ENCODE results near the gene ZNF649.
"Not testable (repeated sequence)": the region's sequence is repeated elsewhere in the genome, so short reads cannot be mapped to it uniquely, and the experiment has no call there.

The ZNF649 gene

GRCh38 chr19:51919606-51920005, 14.8 kb upstream of the ZNF649 start:
- no peak for DNase-seq
- TF ChIP-seq CTCF (IDR thresholded peaks at IDR 0.05; ENCODE audit: low read depth, low read length, missing control alignments) = no peak
- in situ Hi-C loops (cut with HindIII; ENCODE audit: low pct_ligation_motif_present, low sequenced_read_pairs) = no loop called here

GRCh38 chr19:51916167-51916566, 11.3 kb upstream of the ZNF649 start:
- in situ Hi-C loops (cut with HindIII; ENCODE audit: low pct_ligation_motif_present, low sequenced_read_pairs) = no loop called here

More at GRCh38 chr19:51919606-51920005, 14.8 kb upstream of the ZNF649 start:
- no peaks in the 10 kb centered on the region for H3K36me3 ChIP-seq (replicated peaks)
- H3K27me3 ChIP-seq (replicated peaks) = no peaks in the 10 kb centered on the region
- H3K4me3 ChIP-seq (ENCODE audit: low read depth, low read length) = no peak overlapping the region
- no peak overlapping the region for H3K27ac ChIP-seq

GRCh38 chr19:51915324-51915867, 10.6 kb upstream of the ZNF649 start:
- DNase-seq = no peak
- in situ Hi-C loops (cut with HindIII; ENCODE audit: low pct_ligation_motif_present, low sequenced_read_pairs) = no loop called here
- no peak for TF ChIP-seq CTCF (IDR thresholded peaks at IDR 0.05; ENCODE audit: low read depth, low read length, missing control alignments)
- Histone ChIP-seq H3K27me3 (replicated peaks) (no peaks in the 10 kb centered on the region), H3K27ac (no peak overlapping the region), H3K4me3 (ENCODE audit: low read depth, low read length) (no peak overlapping the region), H3K36me3 (replicated peaks) (no peaks in the 10 kb centered on the region)

More at GRCh38 chr19:51916167-51916566, 11.3 kb upstream of the ZNF649 start:
- DNase-seq = no peak
- H3K4me3 ChIP-seq (ENCODE audit: low read depth, low read length) = no peak overlapping the region
- no peaks in the 10 kb centered on the region for H3K27me3 ChIP-seq (replicated peaks)
- no peak for TF ChIP-seq CTCF (IDR thresholded peaks at IDR 0.05; ENCODE audit: low read depth, low read length, missing control alignments)
- no peak overlapping the region for H3K27ac ChIP-seq
- H3K36me3 ChIP-seq (replicated peaks) = no peaks in the 10 kb centered on the region

GRCh38 chr19:51907981-51908380, 3.2 kb upstream of the ZNF649 start:
- H3K36me3 ChIP-seq (replicated peaks); DNase-seq; in situ Hi-C loops (cut with HindIII; ENCODE audit: low pct_ligation_motif_present, low sequenced_read_pairs); H3K27ac ChIP-seq; H3K4me3 ChIP-seq (ENCODE audit: low read depth, low read length); H3K27me3 ChIP-seq (replicated peaks): not testable (repeated sequence)

- in situ Hi-C loops (cut with HindIII; ENCODE audit: low pct_ligation_motif_present, low sequenced_read_pairs); H3K4me3 ChIP-seq (ENCODE audit: low read depth, low read length); H3K36me3 ChIP-seq (replicated peaks); H3K27me3 ChIP-seq (replicated peaks); H3K27ac ChIP-seq; DNase-seq: not testable (repeated sequence)
Measured at GRCh38 chr19:51906108-51906507, 1.3 kb upstream of the ZNF649 start.

GRCh38 chr19:51905639-51906038, 822 bp upstream of the ZNF649 start:
- H3K27ac ChIP-seq; in situ Hi-C loops (cut with HindIII; ENCODE audit: low pct_ligation_motif_present, low sequenced_read_pairs); H3K4me3 ChIP-seq (ENCODE audit: low read depth, low read length); H3K27me3 ChIP-seq (replicated peaks); DNase-seq; H3K36me3 ChIP-seq (replicated peaks): not testable (repeated sequence)

GRCh38 chr19:51905206-51905605, 389 bp upstream of the ZNF649 start:
- Histone ChIP-seq H3K27me3 (replicated peaks) (no peaks in the 10 kb centered on the region), H3K4me3 (ENCODE audit: low read depth, low read length) (no peak overlapping the region), H3K27ac (no peak overlapping the region), H3K36me3 (replicated peaks) (no peaks in the 10 kb centered on the region)
- no peak for TF ChIP-seq CTCF (IDR thresholded peaks at IDR 0.05; ENCODE audit: low read depth, low read length, missing control alignments)
- in situ Hi-C loops (cut with HindIII; ENCODE audit: low pct_ligation_motif_present, low sequenced_read_pairs) = no loop called here
- DNase-seq = no peak
